ENCODE data around the gene SLC1A3. TPM values are rescaled to one million over a fixed set of nuclear protein-coding genes. Genes with fewer than 3 reads are reported as not detected.
"Not testable (repeated sequence)": the region's sequence is repeated elsewhere in the genome, so short reads cannot be mapped to it uniquely, and the experiment has no call there.

The SLC1A3 gene
- polyA plus RNA-seq, 1 donor from 2014 or later = not detected

DNA sequence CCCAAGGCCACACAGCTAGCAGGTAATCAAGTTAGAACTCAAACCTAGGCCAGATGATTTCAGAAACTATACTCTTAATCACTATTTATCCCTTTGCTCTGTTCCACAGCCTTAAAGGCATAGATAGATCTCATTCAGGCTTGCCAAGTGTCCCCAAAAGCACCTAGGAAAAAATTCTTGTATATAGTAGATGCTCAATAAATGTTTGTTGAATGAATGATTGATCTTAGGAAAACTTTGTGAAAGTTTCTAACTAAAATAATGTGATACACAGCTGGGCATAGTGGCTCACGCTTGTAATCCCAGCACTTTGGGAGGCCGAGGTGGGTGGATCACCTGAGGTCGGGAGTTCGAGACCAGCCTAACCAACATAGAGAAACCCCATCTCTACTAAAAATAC, 16.7 kb upstream of the SLC1A3 start:
- not testable (repeated sequence) for H3K27ac Mint-ChIP-seq, H3K9me3 Mint-ChIP-seq, H3K27me3 Mint-ChIP-seq, H3K4me3 Mint-ChIP-seq, H3K4me1 Mint-ChIP-seq, H3K36me3 Mint-ChIP-seq

GRCh38 chr5:36590513-36591286, 15.7 kb upstream of the SLC1A3 start:
- Mint-ChIP-seq H3K27ac (no peak overlapping the region), H3K4me3 (no peak overlapping the region), H3K4me1 (peaks cover 0 to 3% (median 2%) of the 10 kb centered on the region in 3 donors), H3K9me3 (no peaks in the 10 kb centered on the region), H3K27me3 (peaks cover 2% of the 10 kb centered on the region), H3K36me3 (no peaks in the 10 kb centered on the region)

- H3K9me3 Mint-ChIP-seq = peaks cover 0 to 4% (median 0%) of the 10 kb centered on the region in 3 donors
- H3K4me1 Mint-ChIP-seq = peaks cover 0 to 3% (median 2%) of the 10 kb centered on the region in 3 donors
- H3K36me3 Mint-ChIP-seq = no peaks in the 10 kb centered on the region
- peaks cover 4% of the 10 kb centered on the region for H3K27me3 Mint-ChIP-seq
- no peak overlapping the region for H3K27ac Mint-ChIP-seq
- H3K4me3 Mint-ChIP-seq = peak overlapping the region in 1 of 4 donors; percentile 18
Observed at GRCh38 chr5:36593867-36594266, 12.5 kb upstream of the SLC1A3 start.

- H3K4me1 Mint-ChIP-seq = peaks cover 0 to 3% (median 2%) of the 10 kb centered on the region in 3 donors
- H3K27me3 Mint-ChIP-seq = peaks cover 3% of the 10 kb centered on the region
- H3K9me3 Mint-ChIP-seq = peaks cover 0 to 4% (median 0%) of the 10 kb centered on the region in 3 donors
- H3K4me3 Mint-ChIP-seq = no peak overlapping the region
- peak overlapping the region in 1 of 3 donors; percentile 28 for H3K27ac Mint-ChIP-seq
- no peaks in the 10 kb centered on the region for H3K36me3 Mint-ChIP-seq
Observed at GRCh38 chr5:36596247-36596646, 10.2 kb upstream of the SLC1A3 start.

DNA sequence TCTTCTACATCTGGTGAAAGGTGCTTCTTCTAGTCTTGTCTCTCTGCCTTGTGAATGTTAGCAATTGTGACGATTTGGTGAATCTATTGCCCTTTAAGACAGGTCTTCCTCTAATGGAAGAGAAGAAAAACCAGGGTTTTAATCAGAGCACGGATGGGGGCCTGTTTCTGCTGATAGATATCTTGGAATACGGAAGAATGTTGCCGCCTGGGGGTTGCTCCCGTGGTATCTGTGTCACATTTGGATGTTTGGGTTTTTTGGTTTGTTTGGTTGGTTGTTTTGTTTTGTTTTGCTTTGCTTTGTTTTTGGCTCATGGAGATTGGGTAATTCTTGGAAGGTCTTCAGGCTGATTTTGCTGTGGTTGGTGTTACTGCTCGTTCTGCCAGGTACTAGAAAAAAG, 9.7 kb upstream of the SLC1A3 start:
- H3K27ac Mint-ChIP-seq = no peak overlapping the region

DNA sequence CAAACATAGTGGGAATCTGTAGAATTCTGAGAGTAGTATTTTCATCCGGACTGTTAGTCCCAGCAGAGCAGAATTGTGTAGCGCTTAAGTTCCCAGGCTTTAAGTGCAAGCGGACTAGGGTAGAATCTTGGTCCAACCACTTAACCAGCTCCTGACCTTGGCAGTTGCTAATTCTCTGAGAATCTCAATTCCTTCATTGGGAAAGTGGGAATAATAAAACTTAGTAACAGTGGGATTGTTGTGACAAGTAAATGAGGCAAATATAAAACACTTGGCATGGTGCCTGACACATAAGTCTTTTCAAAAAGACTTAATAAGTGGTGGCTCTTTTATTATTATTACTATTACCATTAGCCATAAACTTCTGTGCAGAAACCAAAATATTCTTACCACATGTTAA, 8.4 kb upstream of the SLC1A3 start:
- Mint-ChIP-seq H3K9me3 (peaks cover 0 to 4% (median 0%) of the 10 kb centered on the region in 3 donors), H3K27ac (no peak overlapping the region), H3K27me3 (peaks cover 3% of the 10 kb centered on the region), H3K4me3 (no peak overlapping the region), H3K4me1 (peaks cover 0 to 3% (median 2%) of the 10 kb centered on the region in 3 donors), H3K36me3 (no peaks in the 10 kb centered on the region)

More for the DNA sequence above, 9.7 kb upstream of the SLC1A3 start:
- Mint-ChIP-seq H3K4me1 (peaks cover 0 to 3% (median 2%) of the 10 kb centered on the region in 3 donors), H3K27me3 (peaks cover 3% of the 10 kb centered on the region), H3K36me3 (no peaks in the 10 kb centered on the region), H3K9me3 (peaks cover 0 to 4% (median 0%) of the 10 kb centered on the region in 3 donors), H3K4me3 (no peak overlapping the region)

DNA sequence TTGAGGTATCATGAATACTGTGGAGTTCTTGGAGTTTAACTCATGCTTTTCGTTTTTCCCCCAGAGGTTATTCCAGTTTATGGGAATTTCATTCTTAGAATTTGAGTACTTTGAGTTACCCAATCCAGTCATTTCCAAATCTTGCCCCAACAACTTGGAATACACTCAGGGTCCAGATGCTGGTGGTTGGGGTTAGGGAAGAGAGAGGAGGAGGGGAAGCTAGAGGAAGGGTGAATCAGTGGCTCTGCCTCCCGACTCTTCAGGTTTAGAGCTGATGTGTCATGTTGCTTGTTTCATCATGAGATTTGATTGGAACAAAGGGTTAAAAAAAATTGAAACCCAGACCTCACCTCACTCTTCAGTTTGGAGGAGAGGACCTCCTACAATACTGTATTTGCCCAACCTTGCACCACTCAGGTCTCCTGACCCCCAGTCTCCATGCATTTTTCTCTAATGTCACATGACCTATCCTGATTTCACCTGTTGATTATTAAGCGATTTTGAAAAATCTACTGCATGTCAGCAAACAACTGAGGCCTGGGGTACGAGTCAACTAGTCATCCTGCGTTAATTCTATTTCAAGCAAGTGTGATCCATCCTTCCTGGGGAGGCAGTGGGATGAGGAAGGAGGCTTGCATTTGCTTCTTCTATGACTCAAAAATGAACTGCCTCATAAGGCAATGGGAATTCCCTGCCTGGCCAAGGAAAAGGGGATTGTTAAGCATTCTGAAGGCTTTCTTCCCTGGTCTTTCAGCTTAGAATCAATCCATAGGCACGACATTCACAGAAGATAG, 6.2 kb upstream of the SLC1A3 start:
- H3K36me3 Mint-ChIP-seq = no peaks in the 10 kb centered on the region
- no peak overlapping the region for H3K4me3 Mint-ChIP-seq
- H3K9me3 Mint-ChIP-seq = peaks cover 0 to 4% (median 0%) of the 10 kb centered on the region in 3 donors
- no peak overlapping the region for H3K27ac Mint-ChIP-seq
- peaks cover 7% of the 10 kb centered on the region for H3K27me3 Mint-ChIP-seq
- no peaks in the 10 kb centered on the region for H3K4me1 Mint-ChIP-seq

DNA sequence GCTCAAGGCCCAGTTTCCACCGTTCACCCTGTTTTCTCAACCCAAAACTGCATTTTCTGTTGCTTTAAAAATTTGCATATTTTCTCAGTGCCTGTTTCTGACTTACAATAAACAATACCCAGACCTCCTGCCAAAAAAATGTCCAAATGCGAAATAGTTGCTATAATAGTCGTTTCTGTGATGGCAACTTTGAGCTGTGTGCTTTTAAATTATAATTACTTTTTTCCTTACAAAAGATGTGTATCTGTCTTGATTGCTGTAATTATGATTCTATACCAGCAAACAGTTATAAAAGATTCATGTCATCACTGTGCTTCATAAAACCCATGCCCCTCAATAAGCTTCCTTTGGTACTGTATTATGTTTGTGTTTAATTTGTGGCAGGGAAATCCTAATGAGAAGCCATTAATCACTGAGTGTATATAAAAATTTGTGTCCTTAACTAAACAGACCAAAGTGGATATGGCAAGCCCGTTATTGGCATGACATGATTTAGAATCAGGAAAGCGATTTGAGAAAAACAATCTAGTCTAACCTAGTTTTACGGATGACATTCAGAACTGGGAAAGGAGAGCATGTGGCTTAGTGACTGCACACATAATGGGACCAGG, 5.4 kb upstream of the SLC1A3 start:
- H3K27ac Mint-ChIP-seq = no peak overlapping the region
- peaks cover 12% of the 10 kb centered on the region for H3K27me3 Mint-ChIP-seq
- H3K4me3 Mint-ChIP-seq = no peak overlapping the region
- peaks cover 0 to under 1% (median under 1%) of the 10 kb centered on the region in 3 donors for H3K4me1 Mint-ChIP-seq
- H3K36me3 Mint-ChIP-seq = no peaks in the 10 kb centered on the region
- peaks cover 0 to 4% (median 0%) of the 10 kb centered on the region in 3 donors for H3K9me3 Mint-ChIP-seq

- H3K27me3 Mint-ChIP-seq = peaks cover 23% of the 10 kb centered on the region
- H3K4me1 Mint-ChIP-seq = peaks cover 9 to 13% (median 10%) of the 10 kb centered on the region in 3 donors
- H3K27ac Mint-ChIP-seq = no peak overlapping the region
Observed at GRCh38 chr5:36602704-36603321, 3.6 kb upstream of the SLC1A3 start.

DNA sequence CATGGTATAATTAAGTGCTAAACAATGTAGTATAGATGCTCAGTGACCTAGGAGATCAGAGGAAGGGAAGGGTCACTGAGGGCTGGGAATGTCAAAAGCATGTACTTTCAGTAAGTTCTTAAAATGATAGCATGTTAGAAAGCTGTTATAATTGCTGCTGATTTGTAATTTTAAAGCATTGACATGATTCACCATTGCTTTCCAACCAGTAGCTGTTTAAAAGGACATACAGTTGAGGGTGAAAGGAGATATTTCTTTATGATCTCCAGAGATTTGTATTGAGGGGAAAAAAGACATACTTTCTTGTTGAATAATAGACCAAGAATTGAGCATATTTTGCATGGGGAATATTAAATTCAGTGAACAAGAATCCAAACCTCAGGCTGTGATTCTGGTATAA, 1.2 kb upstream of the SLC1A3 start:
- no peak overlapping the region for H3K27ac Mint-ChIP-seq
- no peaks in the 10 kb centered on the region for H3K36me3 Mint-ChIP-seq
- no peaks in the 10 kb centered on the region for H3K9me3 Mint-ChIP-seq
- peaks cover 9 to 13% (median 10%) of the 10 kb centered on the region in 3 donors for H3K4me1 Mint-ChIP-seq
- peaks cover 23% of the 10 kb centered on the region for H3K27me3 Mint-ChIP-seq
- peak overlapping the region in 1 of 4 donors; percentile 30 for H3K4me3 Mint-ChIP-seq

More at GRCh38 chr5:36602704-36603321, 3.6 kb upstream of the SLC1A3 start:
- no peak overlapping the region for H3K4me3 Mint-ChIP-seq
- H3K36me3 Mint-ChIP-seq = no peaks in the 10 kb centered on the region
- H3K9me3 Mint-ChIP-seq = no peaks in the 10 kb centered on the region

DNA sequence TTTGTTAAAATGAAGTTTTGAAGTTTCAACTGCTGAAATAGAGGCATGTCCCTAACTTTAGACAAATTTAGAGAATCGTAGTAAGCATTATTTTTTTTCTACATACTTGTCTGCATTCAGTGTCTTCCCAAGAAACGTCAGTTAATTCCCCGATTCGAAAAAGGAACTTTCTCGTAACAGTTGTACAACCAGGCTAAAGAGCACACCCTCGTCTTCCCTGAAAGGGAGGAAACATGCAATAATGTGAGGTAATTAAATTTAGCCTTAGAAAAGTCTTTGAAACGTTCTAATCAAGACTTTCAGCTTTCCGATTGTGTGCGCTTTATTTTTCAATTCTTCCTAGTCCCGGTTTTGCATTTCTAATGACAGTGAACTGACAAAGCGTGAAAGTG, 374 bp upstream of the SLC1A3 start:
- Mint-ChIP-seq H3K27ac (no peak overlapping the region), H3K9me3 (no peaks in the 10 kb centered on the region), H3K4me3 (peak overlapping the region; percentile 66 to 87 (median 76)), H3K36me3 (no peaks in the 10 kb centered on the region), H3K27me3 (peaks cover 23% of the 10 kb centered on the region), H3K4me1 (peaks cover 9 to 13% (median 10%) of the 10 kb centered on the region in 3 donors)

GRCh38 chr5:36607114-36607571, 737 bp downstream of the SLC1A3 start:
- peaks cover 23% of the 10 kb centered on the region for H3K27me3 Mint-ChIP-seq
- no peaks in the 10 kb centered on the region for H3K36me3 Mint-ChIP-seq
- no peak overlapping the region for H3K27ac Mint-ChIP-seq
- H3K4me3 Mint-ChIP-seq = peak overlapping the region in 3 of 4 donors; percentile 71 to 87 (median 80)
- H3K4me1 Mint-ChIP-seq = peaks cover 9 to 13% (median 10%) of the 10 kb centered on the region in 3 donors
- no peaks in the 10 kb centered on the region for H3K9me3 Mint-ChIP-seq

DNA sequence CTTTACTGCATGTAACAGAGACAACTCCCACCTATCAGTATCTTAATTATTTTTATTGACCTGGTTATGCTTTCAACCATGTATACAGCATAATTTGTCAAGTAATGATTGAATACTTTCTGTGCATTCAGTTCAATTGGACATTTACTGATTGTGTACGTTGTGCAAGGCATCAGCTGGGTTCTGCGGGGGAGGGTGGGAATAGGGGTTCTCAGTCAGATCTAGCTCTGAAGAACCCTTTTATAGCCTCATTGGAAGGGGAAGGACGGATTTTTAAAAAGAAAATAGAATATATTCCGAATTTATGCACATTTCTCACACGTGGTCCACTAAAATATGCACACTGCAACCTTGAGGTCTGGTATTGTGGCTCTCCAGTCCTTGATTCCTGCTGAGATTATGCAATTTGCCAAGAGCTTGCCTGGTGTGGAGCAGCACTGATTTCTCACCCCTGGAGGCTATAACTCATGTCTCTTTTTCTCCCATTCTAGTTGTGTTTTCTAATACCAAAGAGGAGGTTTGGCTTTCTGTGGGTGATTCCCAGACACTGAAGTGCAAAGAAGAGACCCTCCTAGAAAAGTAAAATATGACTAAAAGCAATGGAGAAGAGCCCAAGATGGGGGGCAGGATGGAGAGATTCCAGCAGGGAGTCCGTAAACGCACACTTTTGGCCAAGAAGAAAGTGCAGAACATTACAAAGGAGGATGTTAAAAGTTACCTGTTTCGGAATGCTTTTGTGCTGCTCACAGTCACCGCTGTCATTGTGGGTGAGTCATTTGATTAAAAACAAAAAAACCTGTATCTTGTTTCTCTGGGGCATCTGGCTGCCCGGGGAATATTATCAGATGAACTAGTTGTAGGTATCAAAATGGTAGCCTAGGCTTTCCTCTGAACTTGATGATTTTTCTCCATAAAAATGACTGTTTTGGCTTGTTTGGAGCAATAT, 1.7 kb downstream of the SLC1A3 start:
- H3K9me3 Mint-ChIP-seq = no peaks in the 10 kb centered on the region
- H3K4me1 Mint-ChIP-seq = peaks cover 9 to 13% (median 10%) of the 10 kb centered on the region in 3 donors
- H3K4me3 Mint-ChIP-seq = no peak overlapping the region
- peaks cover 23% of the 10 kb centered on the region for H3K27me3 Mint-ChIP-seq
- no peaks in the 10 kb centered on the region for H3K36me3 Mint-ChIP-seq
- no peak overlapping the region for H3K27ac Mint-ChIP-seq

- peaks cover 17% of the 10 kb centered on the region for H3K27me3 Mint-ChIP-seq
- H3K36me3 Mint-ChIP-seq = no peaks in the 10 kb centered on the region
- H3K4me1 Mint-ChIP-seq = peaks cover 9 to 13% (median 10%) of the 10 kb centered on the region in 3 donors
- no peak overlapping the region for H3K27ac Mint-ChIP-seq
- no peaks in the 10 kb centered on the region for H3K9me3 Mint-ChIP-seq
- no peak overlapping the region for H3K4me3 Mint-ChIP-seq
Observed at GRCh38 chr5:36610621-36611020, 4.2 kb downstream of the SLC1A3 start.

All from IgD-negative memory B cell (primary cell).